Osteocyte (in vitro differentiated cells): ENCODE measurements around the gene ZNF841. TPM values are rescaled to one million over a fixed set of nuclear protein-coding genes. Genes with fewer than 3 reads are reported as not detected.

ENCODE experiments used
- DNase-seq: peaks from one replicate; pipeline ENCODE4 v3.0.0; 2021; ENCODE audit warnings: mixed read lengths; ENCODE audit not compliant: unreplicated experiment; ENCODE audit errors: extremely low spot score
- H3K27ac Mint-ChIP-seq: one replicate; pipeline ENCODE4 v1.8.0; 2021; ENCODE audit warnings: mild to moderate bottlenecking, mixed read lengths; ENCODE audit not compliant: unreplicated experiment
- H3K27me3 Mint-ChIP-seq: one replicate; pipeline ENCODE4 v1.8.0; 2021; ENCODE audit warnings: mixed read lengths; ENCODE audit not compliant: unreplicated experiment
- H3K36me3 Mint-ChIP-seq: one replicate; pipeline ENCODE4 v1.8.0; 2021; ENCODE audit warnings: mixed read lengths; ENCODE audit not compliant: unreplicated experiment
- H3K4me1 Mint-ChIP-seq: one replicate; pipeline ENCODE4 v1.8.0; 2021; ENCODE audit warnings: mixed read lengths; ENCODE audit not compliant: unreplicated experiment
- H3K4me3 Mint-ChIP-seq: one replicate; pipeline ENCODE4 v1.8.0; 2021; ENCODE audit warnings: mild to moderate bottlenecking, moderate library complexity, mixed read lengths; ENCODE audit not compliant: unreplicated experiment
- H3K9me3 Mint-ChIP-seq: one replicate; pipeline ENCODE4 v1.8.0; 2021; ENCODE audit warnings: mixed read lengths; ENCODE audit not compliant: unreplicated experiment
- CTCF ChIP-seq: fragments of 200-600 bp; sonication (generic); IDR thresholded peaks from 2 replicates; pipeline ENCODE4 v1.5.0; 2021; ENCODE audit warnings: antibody characterized with exemption, mild to moderate bottlenecking, moderate library complexity
- total RNA-seq: library from RNA; stranded (reverse); gene quantifications from 2 replicates; pipeline ENCODE4 v1.2.1, GENCODE V29; 2021

Gene ZNF841
- total RNA-seq, 1 donor from 2014 or later, result 24.9 TPM

- peaks cover 21% of the 10 kb centered on the region for H3K9me3 Mint-ChIP-seq
- H3K36me3 Mint-ChIP-seq, result peaks cover 30% of the 10 kb centered on the region
Measured at GRCh38 chr19:52139252-52140031, 43.9 kb upstream of the ZNF841 start, which contains the start of gene ZNF616. Gene ZNF616 (minus strand): TSS chr19:52139938. CDS start chr19:52130512, 9,426 bp downstream.

GRCh38 chr19:52138983-52139251 is 43.4 kb upstream of the ZNF841 start:
- DNase-seq, result no peak
- peak overlapping the region; percentile 96 for H3K4me3 Mint-ChIP-seq
- peaks cover 35% of the 10 kb centered on the region for H3K36me3 Mint-ChIP-seq
- no peak for TF ChIP-seq CTCF
- H3K27ac Mint-ChIP-seq, result peak overlapping the region; percentile 99
- no peaks in the 10 kb centered on the region for H3K27me3 Mint-ChIP-seq
- H3K9me3 Mint-ChIP-seq, result peaks cover 24% of the 10 kb centered on the region
- peaks cover 19% of the 10 kb centered on the region for H3K4me1 Mint-ChIP-seq

More at GRCh38 chr19:52139252-52140031, 43.9 kb upstream of the ZNF841 start, which contains the start of gene ZNF616:
- Mint-ChIP-seq H3K4me1 (peaks cover 19% of the 10 kb centered on the region), H3K27me3 (no peaks in the 10 kb centered on the region), H3K27ac (peak within 1 kb of the TSS; percentile 99), H3K4me3 (peak within 1 kb of the TSS; percentile 96)
- TF ChIP-seq CTCF, result peak; percentile 88
- DNase-seq, result peak; percentile 99

- no peak for DNase-seq
- peak overlapping the region; percentile 96 for H3K4me3 Mint-ChIP-seq
- H3K9me3 Mint-ChIP-seq, result peaks cover 27% of the 10 kb centered on the region
- H3K36me3 Mint-ChIP-seq, result peaks cover 37% of the 10 kb centered on the region
- H3K27ac Mint-ChIP-seq, result peak overlapping the region; percentile 99
- no peak for TF ChIP-seq CTCF
- no peaks in the 10 kb centered on the region for H3K27me3 Mint-ChIP-seq
- H3K4me1 Mint-ChIP-seq, result peaks cover 19% of the 10 kb centered on the region
Measured at GRCh38 chr19:52138278-52138982, 42.9 kb upstream of the ZNF841 start.

- Mint-ChIP-seq H3K27ac (no peak overlapping the region), H3K4me3 (no peak overlapping the region), H3K36me3 (peaks cover 91% of the 10 kb centered on the region), H3K9me3 (peaks cover 65% of the 10 kb centered on the region), H3K27me3 (no peaks in the 10 kb centered on the region), H3K4me1 (no peaks in the 10 kb centered on the region)
- DNase-seq, result no peak
- no peak for TF ChIP-seq CTCF
Measured at GRCh38 chr19:52120286-52120685, 24.7 kb upstream of the ZNF841 start.

GRCh38 chr19:52115526-52116053 is 20.0 kb upstream of the ZNF841 start:
- no peak for TF ChIP-seq CTCF
- Mint-ChIP-seq H3K4me1 (no peaks in the 10 kb centered on the region), H3K9me3 (peaks cover 78% of the 10 kb centered on the region), H3K36me3 (peaks cover 72% of the 10 kb centered on the region), H3K4me3 (no peak overlapping the region), H3K27ac (no peak overlapping the region), H3K27me3 (no peaks in the 10 kb centered on the region)
- DNase-seq, result no peak
